ENCODE measurements around the gene PEPD.

PEPD gene

GRCh38 chr19:33408116-33408515, 113.5 kb downstream of the PEPD start:
- TF ChIP-seq CTCF (IDR thresholded peaks at IDR 0.05; ENCODE audit: extremely low read depth, insufficient read depth, missing control alignments): no peak
- DNase-seq (ENCODE audit: low spot score): no peak
- in situ Hi-C loops (cut with MboI; ENCODE audit: low pct_unique_long_range_greater_than_20kb, low sequenced_read_pairs, unreplicated experiment): loop anchor here (10.0 kb wide), 1 partner anchor 173 kb away; no protein-coding TSS in a partner anchor

- in situ Hi-C loops (cut with MboI; ENCODE audit: low pct_unique_long_range_greater_than_20kb, low sequenced_read_pairs, unreplicated experiment): loop anchor here (10.0 kb wide), 1 partner anchor 173 kb away; no protein-coding TSS in a partner anchor
- TF ChIP-seq CTCF (IDR thresholded peaks at IDR 0.05; ENCODE audit: extremely low read depth, insufficient read depth, missing control alignments): no peak
- DNase-seq (ENCODE audit: low spot score): no peak
Observed at GRCh38 chr19:33407716-33408115, 113.9 kb downstream of the PEPD start.

GRCh38 chr19:33407140-33407551, 114.4 kb downstream of the PEPD start:
- TF ChIP-seq CTCF (IDR thresholded peaks at IDR 0.05; ENCODE audit: extremely low read depth, insufficient read depth, missing control alignments): no peak
- DNase-seq (ENCODE audit: low spot score): no peak
- in situ Hi-C loops (cut with MboI; ENCODE audit: low pct_unique_long_range_greater_than_20kb, low sequenced_read_pairs, unreplicated experiment): loop anchor here (10.0 kb wide), 1 partner anchor 172 kb away; no protein-coding TSS in a partner anchor

- in situ Hi-C loops (cut with MboI; ENCODE audit: low pct_unique_long_range_greater_than_20kb, low sequenced_read_pairs, unreplicated experiment): loop anchor here (10.0 kb wide), 1 partner anchor 172 kb away; no protein-coding TSS in a partner anchor
- TF ChIP-seq CTCF (IDR thresholded peaks at IDR 0.05; ENCODE audit: extremely low read depth, insufficient read depth, missing control alignments): peak; percentile 97
Observed at GRCh38 chr19:33406521-33407139, 115.0 kb downstream of the PEPD start.

GRCh38 chr19:33405553-33406461, 115.8 kb downstream of the PEPD start:
- no peak for TF ChIP-seq CTCF (IDR thresholded peaks at IDR 0.05; ENCODE audit: extremely low read depth, insufficient read depth, missing control alignments)
- DNase-seq (ENCODE audit: low spot score): no peak
- in situ Hi-C loops (cut with MboI; ENCODE audit: low pct_unique_long_range_greater_than_20kb, low sequenced_read_pairs, unreplicated experiment): loop anchor here (10.0 kb wide), 1 partner anchor 171 kb away; no protein-coding TSS in a partner anchor

More at GRCh38 chr19:33406521-33407139, 115.0 kb downstream of the PEPD start:
- DNase-seq (ENCODE audit: low spot score): peak; percentile 92

- no peak for TF ChIP-seq CTCF (IDR thresholded peaks at IDR 0.05; ENCODE audit: extremely low read depth, insufficient read depth, missing control alignments)
- no peak for DNase-seq (ENCODE audit: low spot score)
- in situ Hi-C loops (cut with MboI; ENCODE audit: low pct_unique_long_range_greater_than_20kb, low sequenced_read_pairs, unreplicated experiment): loop anchor here (10.0 kb wide), 1 partner anchor 170 kb away; no protein-coding TSS in a partner anchor
Observed at GRCh38 chr19:33405254-33405552, 116.4 kb downstream of the PEPD start.

Measured in GM13977 (cell line).